Measurements from ENCODE around the gene PRKCE.
"Not testable (repeated sequence)": the region's sequence is repeated elsewhere in the genome, so short reads cannot be mapped to it uniquely, and the experiment has no call there.

PRKCE gene

GRCh38 chr2:46193356-46193755 lies 541.9 kb downstream of the PRKCE start:
- DNase-seq (ENCODE audit: low read depth in 3 of 3) = no peak

GRCh38 chr2:46193855-46194254 lies 542.4 kb downstream of the PRKCE start:
- DNase-seq (ENCODE audit: low read depth in 3 of 3) = no peak

GRCh38 chr2:46194856-46195255 lies 543.4 kb downstream of the PRKCE start:
- DNase-seq (ENCODE audit: low read depth in 3 of 3) = no peak

- DNase-seq (ENCODE audit: low read depth in 3 of 3) = no peak
These were observed 544.3 kb downstream of the PRKCE start for GRCh38 chr2:46195819-46196218.

- no peak for DNase-seq (ENCODE audit: low read depth in 3 of 3)
These were observed 545.5 kb downstream of the PRKCE start for GRCh38 chr2:46196871-46197462.

- DNase-seq (ENCODE audit: low read depth in 3 of 3) = no peak
These were observed 546.2 kb downstream of the PRKCE start for GRCh38 chr2:46197672-46198071.

- no peak for DNase-seq (ENCODE audit: low read depth in 3 of 3)
These were observed 546.8 kb downstream of the PRKCE start for GRCh38 chr2:46198164-46198883.

GRCh38 chr2:46198966-46199365 lies 547.5 kb downstream of the PRKCE start:
- DNase-seq (ENCODE audit: low read depth in 3 of 3) = no peak

GRCh38 chr2:46200100-46200690 lies 548.7 kb downstream of the PRKCE start:
- no peak for DNase-seq (ENCODE audit: low read depth in 3 of 3)

- no peak for DNase-seq (ENCODE audit: low read depth in 3 of 3)
These were observed 549.6 kb downstream of the PRKCE start for GRCh38 chr2:46200861-46201605.

- no peak for DNase-seq (ENCODE audit: low read depth in 3 of 3)
These were observed 551.0 kb downstream of the PRKCE start for GRCh38 chr2:46202453-46202852.

GRCh38 chr2:46202987-46203386 lies 551.5 kb downstream of the PRKCE start:
- DNase-seq (ENCODE audit: low read depth in 3 of 3) = no peak

- not testable (repeated sequence) for DNase-seq (ENCODE audit: low read depth in 3 of 3)
These were observed 552.2 kb downstream of the PRKCE start for GRCh38 chr2:46203636-46204035.

GRCh38 chr2:46207591-46207990 lies 556.1 kb downstream of the PRKCE start:
- no peak for DNase-seq (ENCODE audit: low read depth in 3 of 3)

GRCh38 chr2:46208766-46209165 lies 557.3 kb downstream of the PRKCE start:
- no peak for DNase-seq (ENCODE audit: low read depth in 3 of 3)

- DNase-seq (ENCODE audit: low read depth in 3 of 3) = no peak
These were observed 558.6 kb downstream of the PRKCE start for GRCh38 chr2:46210063-46210462.

GRCh38 chr2:46211461-46211860 lies 560.0 kb downstream of the PRKCE start:
- no peak for DNase-seq (ENCODE audit: low read depth in 3 of 3)

GRCh38 chr2:46213906-46214305 lies 562.4 kb downstream of the PRKCE start:
- DNase-seq (ENCODE audit: low read depth in 3 of 3) = no peak

GRCh38 chr2:46216213-46216612 lies 564.7 kb downstream of the PRKCE start:
- no peak for DNase-seq (ENCODE audit: low read depth in 3 of 3)

GRCh38 chr2:46223514-46223913 lies 572.0 kb downstream of the PRKCE start:
- not testable (repeated sequence) for DNase-seq (ENCODE audit: low read depth in 3 of 3)

- no peak for DNase-seq (ENCODE audit: low read depth in 3 of 3)
These were observed 573.7 kb downstream of the PRKCE start for GRCh38 chr2:46225150-46225625.

- DNase-seq (ENCODE audit: low read depth in 3 of 3) = no peak
These were observed 574.3 kb downstream of the PRKCE start for GRCh38 chr2:46225730-46226129.

All from stimulated activated CD4-positive, alpha-beta T cell treated with anti-CD3 and anti-CD28 coated beads, TNF-alpha, amount 100 ng/mL, for 48 hours (primary cell).